Measurements from ENCODE around the gene HPCAL1. TPM values are rescaled to one million over a fixed set of nuclear protein-coding genes. Genes with fewer than 3 reads are reported as not detected.

The HPCAL1 gene
- total and polyA plus RNA-seq, 2 donors (not counting 3 experiments of a cell fraction or from before 2014, with no cell fraction given): 56.5 to 77.4 TPM

DNA sequence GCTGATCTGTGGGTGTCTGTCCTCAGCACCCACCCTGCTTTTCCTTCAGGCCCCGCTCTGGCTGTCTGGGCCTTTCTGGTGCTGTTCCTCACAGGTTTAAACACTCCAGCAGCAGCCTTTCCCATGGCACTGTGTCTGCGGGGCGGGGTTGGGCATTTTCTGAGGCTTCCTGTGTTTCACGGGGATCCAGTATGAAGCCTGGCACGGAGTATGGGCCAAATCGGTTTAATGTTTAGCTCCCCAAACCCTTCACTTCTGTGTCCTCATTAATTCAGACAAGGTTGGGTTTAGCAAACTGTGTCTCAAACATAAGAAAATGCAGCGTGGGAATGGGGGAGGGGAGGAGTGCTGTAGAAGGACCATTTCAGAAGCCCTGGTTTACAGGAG, 44.9 kb downstream of the HPCAL1 start:
- CTCF ChIA-PET: interaction anchor here (0.9 to 2.6 kb wide), 6 partner anchors 35 to 223 kb away, joined by 3 to 14 read pairs (median 6); partner anchors contain the start of gene HPCAL1
- H3K4me1 ChIP-seq (ENCODE audit: control insufficient read depth, extremely low read depth, insufficient read depth, low read length): peaks cover 31% of the 10 kb centered on the region
- intact Hi-C loops (cut with micrococcal nuclease): loop anchor here (1.0 kb wide), 2 partner anchors 61 to 77 kb away; no protein-coding TSS in a partner anchor
- H3K79me2 ChIP-seq (ENCODE audit: control insufficient read depth, insufficient read depth, low read length): peaks cover 65% of the 10 kb centered on the region
- H3K4me2 ChIP-seq (ENCODE audit: insufficient read depth, low read length): no peak overlapping the region
- peak overlapping the region; percentile 46 for H3K27ac ChIP-seq (ENCODE audit: insufficient read depth, low read depth, low read length)
- H2AFZ ChIP-seq (ENCODE audit: low read depth, low read length): peak overlapping the region; percentile 13
- dilution Hi-C loops (cut with MboI; ENCODE audit: extremely low pct_ligation_motif_present, low sequenced_read_pairs): no loop called here
- H3K9ac ChIP-seq (replicated peaks; ENCODE audit: extremely low read depth, insufficient read depth, low read length): peak overlapping the region; percentile 29
- no peaks in the 10 kb centered on the region for H3K27me3 ChIP-seq (ENCODE audit: control insufficient read depth in 2 of 2, insufficient read depth in 2 of 2, low read length in 2 of 2)
- no peaks in the 10 kb centered on the region for H3K9me1 ChIP-seq (replicated peaks; ENCODE audit: control insufficient read depth, extremely low read depth, insufficient read depth, low read length)
- no peak overlapping the region for H3K4me3 ChIP-seq (replicated peaks in 1 of 3; ENCODE audit: insufficient read depth in 1 of 3, low read depth in 1 of 3, low read length in 3 of 3)
- no peak for TF ChIP-seq POLR2AphosphoS5 (IDR thresholded peaks at IDR 0.05; ENCODE audit: insufficient read depth, low read depth, low read length)
- no peak for TF ChIP-seq POLR2A (IDR thresholded peaks at IDR 0.05; ENCODE audit: low read depth, low read length)
- no peak for TF ChIP-seq MYC (IDR thresholded peaks at IDR 0.05; ENCODE audit: low read depth, low read length)
- TF ChIP-seq, protein P1, sequence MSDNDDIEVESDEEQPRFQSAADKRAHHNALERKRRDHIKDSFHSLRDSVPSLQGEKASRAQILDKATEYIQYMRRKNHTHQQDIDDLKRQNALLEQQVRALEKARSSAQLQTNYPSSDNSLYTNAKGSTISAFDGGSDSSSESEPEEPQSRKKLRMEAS (IDR thresholded peaks at IDR 0.05; ENCODE audit: insufficient read depth, insufficient read length): no peak
- no TSS peak for BruUV-seq (replicated peaks)
- no peaks in the 10 kb centered on the region for H4K20me1 ChIP-seq (replicated peaks; ENCODE audit: control insufficient read depth, extremely low read depth, insufficient read depth, low read length)
- DNase-seq (ENCODE audit: low read depth, low spot score) (peak; percentile 37), FAIRE-seq (peak; percentile 31)
- no peaks in the 10 kb centered on the region for H3K36me3 ChIP-seq (ENCODE audit: control insufficient read depth in 2 of 2, extremely low read depth in 1 of 2, insufficient read depth in 2 of 2, low read length in 2 of 2)
- POLR2A ChIA-PET: no interaction called here
- H3K9me3 ChIP-seq (replicated peaks; ENCODE audit: control insufficient read depth, insufficient read depth, low read length): no peaks in the 10 kb centered on the region

DNA sequence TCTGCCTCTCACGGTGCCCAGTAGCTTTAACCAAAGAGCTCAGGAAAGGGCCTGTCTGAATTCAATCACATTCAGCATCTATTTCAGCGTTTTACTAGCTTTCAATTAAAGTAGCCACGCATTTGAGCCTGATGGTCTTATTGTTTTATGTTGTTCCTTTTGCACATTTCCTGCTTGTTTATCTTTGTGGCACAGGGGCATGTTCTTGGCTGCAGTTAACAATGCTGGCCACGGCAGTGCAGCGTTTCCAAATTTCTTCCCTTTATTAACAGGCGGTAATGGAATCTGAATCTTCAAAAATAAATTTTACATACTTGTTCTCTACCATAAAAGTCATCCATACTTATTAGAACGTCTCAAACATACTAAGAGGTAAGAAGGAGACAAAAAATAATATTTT, 46.2 kb downstream of the HPCAL1 start:
- POLR2A ChIA-PET: interaction anchor here (0.6 kb wide), 1 partner anchor 174 kb away, joined by 3 read pairs; no protein-coding TSS in a partner anchor
- no peaks in the 10 kb centered on the region for H3K9me3 ChIP-seq (replicated peaks; ENCODE audit: control insufficient read depth, insufficient read depth, low read length)
- DNase-seq (ENCODE audit: low read depth, low spot score) (peak; percentile 59), FAIRE-seq (peak; percentile 74)
- peaks cover 55% of the 10 kb centered on the region for H3K79me2 ChIP-seq (ENCODE audit: control insufficient read depth, insufficient read depth, low read length)
- no peak overlapping the region for H3K9ac ChIP-seq (replicated peaks; ENCODE audit: extremely low read depth, insufficient read depth, low read length)
- H3K4me2 ChIP-seq (ENCODE audit: insufficient read depth, low read length): peak overlapping the region; percentile 47
- no TSS peak for BruUV-seq (replicated peaks)
- intact Hi-C loops (cut with micrococcal nuclease): loop anchor here (1.0 kb wide), 1 partner anchor 225 kb away; no protein-coding TSS in a partner anchor
- H3K4me3 ChIP-seq (replicated peaks in 1 of 3; ENCODE audit: insufficient read depth in 1 of 3, low read depth in 1 of 3, low read length in 3 of 3): no peak overlapping the region
- dilution Hi-C loops (cut with MboI; ENCODE audit: extremely low pct_ligation_motif_present, low sequenced_read_pairs): no loop called here
- no peaks in the 10 kb centered on the region for H3K9me1 ChIP-seq (replicated peaks; ENCODE audit: control insufficient read depth, extremely low read depth, insufficient read depth, low read length)
- no peaks in the 10 kb centered on the region for H4K20me1 ChIP-seq (replicated peaks; ENCODE audit: control insufficient read depth, extremely low read depth, insufficient read depth, low read length)
- H3K36me3 ChIP-seq (ENCODE audit: control insufficient read depth in 2 of 2, extremely low read depth in 1 of 2, insufficient read depth in 2 of 2, low read length in 2 of 2): no peaks in the 10 kb centered on the region
- H3K27me3 ChIP-seq (ENCODE audit: control insufficient read depth in 2 of 2, insufficient read depth in 2 of 2, low read length in 2 of 2): no peaks in the 10 kb centered on the region
- CTCF ChIA-PET: interaction anchor here (0.8 to 2.6 kb wide), 4 partner anchors 10 to 60 kb away, joined by 3 to 14 read pairs (median 8); partner anchors contain the start of gene HPCAL1
- peak overlapping the region; percentile 63 for H3K27ac ChIP-seq (ENCODE audit: insufficient read depth, low read depth, low read length)
- no peak overlapping the region for H2AFZ ChIP-seq (ENCODE audit: low read depth, low read length)
- H3K4me1 ChIP-seq (ENCODE audit: control insufficient read depth, extremely low read depth, insufficient read depth, low read length): peaks cover 31% of the 10 kb centered on the region
- TF ChIP-seq POLR2A (IDR thresholded peaks at IDR 0.05; ENCODE audit: low read depth, low read length): no peak

Data from endothelial cell of umbilical vein (primary cell).